ENCODE measurements around the gene FIG4. TPM values are rescaled to one million over a fixed set of nuclear protein-coding genes. Genes with fewer than 3 reads are reported as not detected.

Gene FIG4
- total and polyA plus RNA-seq, 2 of the 4 experiments (the other 2 are of a cell fraction), result 12.1 to 15.4 TPM

GRCh38 chr6:109693111-109693510 lies 2.0 kb downstream of the FIG4 start:
- dilution Hi-C loops (cut with HindIII; ENCODE audit: low sequenced_read_pairs, unreplicated experiment), result no loop called here
- DNase-seq, result no peak

More at GRCh38 chr6:109693111-109693510, 2.0 kb downstream of the FIG4 start:
- Histone ChIP-seq H3K9ac (ENCODE audit: low read depth, low read length) (no peak overlapping the region), H3K56ac (ENCODE audit: extremely low read depth, insufficient read depth, low read length) (no peak overlapping the region), H3K79me1 (ENCODE audit: low read depth in 1 of 2, low read length in 2 of 2) (peaks cover 3 to 4% of the 10 kb centered on the region in 2 experiments; a peak in 3 of 4 replicates), H3K4me3 (ENCODE audit: insufficient read depth, low read depth, low read length) (no peak overlapping the region), H3K4me1 (ENCODE audit: control insufficient read depth, insufficient read depth, low read length) (no peaks in the 10 kb centered on the region), H3K23ac (ENCODE audit: low read depth, low read length) (no peak overlapping the region), H2BK120ac (ENCODE audit: low read depth, low read length) (no peak overlapping the region), H4K5ac (ENCODE audit: low read depth, low read length) (no peak overlapping the region), H4K20me1 (ENCODE audit: insufficient read depth, low read length) (no peaks in the 10 kb centered on the region), H3K4ac (ENCODE audit: low read depth, low read length) (no peak overlapping the region), H3K18ac (ENCODE audit: low read depth, low read length) (no peak overlapping the region), H3K27me3 (ENCODE audit: control insufficient read depth, insufficient read depth, low read length) (no peaks in the 10 kb centered on the region), H3K9me1 (ENCODE audit: insufficient read depth, low read length) (peaks cover 3% of the 10 kb centered on the region; the same call in 1 of the 2 replicates), H2AFZ (replicated peaks; ENCODE audit: low read length, poor library complexity) (no peak overlapping the region), H2BK15ac (ENCODE audit: low read depth, low read length) (no peak overlapping the region), H2BK5ac (ENCODE audit: low read depth, low read length, poor library complexity, severe bottlenecking) (no peak overlapping the region), H2AK5ac (ENCODE audit: low read depth, low read length) (no peak overlapping the region), H3K27ac (ENCODE audit: insufficient read depth, low read length) (no peak overlapping the region), H3K4me2 (ENCODE audit: low read depth, low read length) (no peak overlapping the region), H3K14ac (replicated peaks; ENCODE audit: low read depth, low read length) (no peak overlapping the region), H2AK9ac (replicated peaks; ENCODE audit: low read depth, low read length, poor library complexity) (no peak overlapping the region), H4K8ac (ENCODE audit: low read depth in 2 of 2, low read length in 2 of 2) (no peak overlapping the region), H2BK20ac (ENCODE audit: low read depth, low read length) (no peak overlapping the region), H4K91ac (ENCODE audit: insufficient read depth, low read depth, low read length) (no peak overlapping the region), H3K36me3 (ENCODE audit: control insufficient read depth, insufficient read depth, low read length) (no peaks in the 10 kb centered on the region), H3K9me3 (ENCODE audit: control insufficient read depth, insufficient read depth, low read length) (no peaks in the 10 kb centered on the region)
- no peak for ATAC-seq (ENCODE audit: low read depth)
- ChIA-PET CTCF (interaction anchor here (0.8 kb wide), 1 partner anchor 30 kb away, joined by 3 read pairs; no protein-coding TSS in a partner anchor), POLR2A (ENCODE audit: unreplicated experiment) (no interaction called here)
- no TSS peak for BruUV-seq (replicated peaks)
- intact Hi-C loops (cut with micrococcal nuclease), result loop anchor here (5.0 to 10.0 kb wide), 2 partner anchors 166 to 308 kb away; partner anchors contain the start of gene CD164
- TF ChIP-seq ELK1 (IDR thresholded peaks at IDR 0.05; ENCODE audit: borderline replicate concordance, low read depth, low read length), result no peak
- no peak for TF ChIP-seq POLR2A (IDR thresholded peaks at IDR 0.05; ENCODE audit: low read depth, low read length)
- no peak for TF ChIP-seq RCOR1 (IDR thresholded peaks at IDR 0.05; ENCODE audit: insufficient replicate concordance, low read length)
- no peak for TF ChIP-seq USF2 (IDR thresholded peaks at IDR 0.05; ENCODE audit: low read depth, low read length)
- no peak for TF ChIP-seq RFX5 (IDR thresholded peaks at IDR 0.05; ENCODE audit: low read depth, low read length)
- no peak for TF ChIP-seq BHLHE40 (IDR thresholded peaks at IDR 0.05; ENCODE audit: low read depth, low read length)
- no peak for TF ChIP-seq SMC3 (IDR thresholded peaks at IDR 0.05; ENCODE audit: low read depth, low read length)
- no peak for TF ChIP-seq CEBPB (IDR thresholded peaks at IDR 0.05; ENCODE audit: low read depth, low read length)
- TF ChIP-seq NFE2L2 (IDR thresholded peaks at IDR 0.05; ENCODE audit: low read depth, low read length), result no peak
- no peak for TF ChIP-seq MXI1 (IDR thresholded peaks at IDR 0.05; ENCODE audit: borderline replicate concordance, low read depth, low read length)
- TF ChIP-seq MAFK (IDR thresholded peaks at IDR 0.05; ENCODE audit: low read depth, low read length), result no peak
- TF ChIP-seq MAZ (IDR thresholded peaks at IDR 0.05; ENCODE audit: borderline replicate concordance, low read depth, low read length), result no peak
- TF ChIP-seq RAD21 (IDR thresholded peaks at IDR 0.05; ENCODE audit: low read length), result no peak
- TF ChIP-seq CHD1 (IDR thresholded peaks at IDR 0.05; ENCODE audit: low read depth, low read length), result no peak
- no peak for TF ChIP-seq CTCF (conservative IDR thresholded peaks at IDR 0.05; ENCODE audit: low read depth, low read length)
- TF ChIP-seq FOS (IDR thresholded peaks at IDR 0.05; ENCODE audit: low read depth, low read length), result no peak
- in situ Hi-C loops (cut with MboI; ENCODE audit: low sequenced_read_pairs), result loop anchor here (5.0 kb wide), 1 partner anchor 166 kb away; no protein-coding TSS in a partner anchor
